GM18951 (cell line): ENCODE data around the gene ACACA.

Source experiments
- POLR2A ChIP-seq: IDR thresholded peaks from 4 replicates; pipeline ENCODE4 v1.6.1; 2011; ENCODE audit warnings: mild to moderate bottlenecking; ENCODE audit not compliant: insufficient read length, insufficient read depth; ENCODE audit errors: extremely low read depth
- in situ Hi-C: fragments of 300-500 bp; cut with MboI; formaldehyde crosslinking; loops from one replicate; pipeline ENCODE4 v1.12.0; 2022; ENCODE audit warnings: low sequenced_read_pairs, mixed read lengths, inconsistent platforms; ENCODE audit not compliant: unreplicated experiment

Gene ACACA

DNA sequence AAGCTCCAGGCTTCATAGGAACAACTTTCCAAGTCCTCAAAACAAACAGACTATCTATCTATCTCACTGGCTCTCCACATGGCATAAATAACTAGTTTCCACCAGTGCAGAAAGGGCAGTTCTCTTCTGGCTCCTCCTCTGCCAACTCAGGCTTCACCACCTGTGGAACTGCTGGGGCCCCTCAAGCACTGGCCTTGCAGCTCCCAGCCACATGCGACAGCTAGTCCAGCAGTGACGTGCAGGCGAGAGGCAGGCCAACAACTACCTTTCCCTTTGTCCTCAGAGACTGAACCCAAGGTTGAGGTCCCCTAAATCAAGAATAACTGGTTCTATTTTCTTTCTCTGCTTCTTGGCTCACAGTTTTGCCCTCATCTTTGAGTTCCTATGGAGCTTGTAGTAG is 320.3 kb downstream of the ACACA start:
- in situ Hi-C loops = no loop called here

DNA sequence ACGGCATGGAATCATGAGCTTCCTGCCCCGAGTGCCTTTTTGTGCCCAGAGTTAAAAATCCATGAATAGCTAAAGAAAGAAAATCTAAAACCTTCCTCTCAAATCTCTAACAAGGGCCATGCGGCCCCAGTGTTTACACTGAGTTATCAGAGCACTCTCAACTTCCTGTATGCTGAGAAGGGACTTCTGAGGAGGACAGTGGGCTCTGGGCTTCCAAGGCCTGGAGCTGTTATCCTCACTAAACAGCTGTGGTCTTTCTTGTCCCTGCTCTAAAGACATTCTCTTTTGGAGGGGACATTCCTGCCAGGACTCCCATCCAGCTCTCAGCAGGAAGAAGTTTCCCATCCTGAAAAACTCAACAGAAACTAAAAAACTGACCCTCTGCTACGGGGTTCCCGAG is 322.3 kb downstream of the ACACA start:
- TF ChIP-seq POLR2A = no peak
- in situ Hi-C loops = no loop called here

More for the DNA sequence above, 320.3 kb downstream of the ACACA start:
- no peak for TF ChIP-seq POLR2A

DNA sequence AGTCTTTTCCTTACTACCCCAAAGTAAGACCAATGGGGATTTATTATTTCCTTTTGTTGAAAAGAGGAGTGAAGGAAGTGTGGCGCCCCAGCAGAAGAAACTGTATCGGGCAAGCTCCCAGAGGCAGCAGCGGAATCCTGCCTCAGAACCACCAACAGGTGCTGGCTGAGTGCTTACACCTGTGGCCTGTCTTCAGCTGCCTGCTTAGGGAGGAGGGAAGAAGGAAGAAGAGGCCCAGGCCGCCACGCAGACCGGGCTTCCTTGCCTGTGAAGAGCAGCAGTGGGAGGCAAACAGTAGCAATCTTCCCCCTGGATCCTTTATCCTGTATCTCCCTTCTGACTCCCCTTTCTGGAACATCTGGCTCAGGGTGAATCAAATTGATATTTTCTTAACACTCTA is 323.2 kb downstream of the ACACA start:
- no peak for TF ChIP-seq POLR2A
- in situ Hi-C loops = no loop called here

DNA sequence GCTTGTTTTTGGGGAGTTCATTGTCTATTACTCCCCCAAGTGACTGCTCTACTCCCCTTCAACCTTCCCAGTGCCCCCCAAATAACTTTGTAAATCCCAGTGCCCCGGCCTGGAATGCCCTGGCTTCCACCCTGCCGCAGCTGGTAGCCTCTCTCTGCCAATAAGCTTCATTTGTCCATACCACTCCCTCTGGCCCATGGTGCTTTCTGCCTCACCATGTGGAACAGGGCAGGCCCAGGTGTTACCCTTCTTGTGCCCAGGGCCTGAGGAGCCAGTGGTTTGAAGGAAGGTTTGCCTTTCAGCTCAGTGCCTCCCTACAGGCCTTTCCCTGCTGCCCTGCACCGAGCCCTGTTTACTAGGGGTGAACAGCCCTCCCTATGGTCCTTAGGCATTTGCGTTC is 323.7 kb downstream of the ACACA start:
- in situ Hi-C loops = no loop called here

GRCh38 chr17:37082311-37082860 is 324.2 kb downstream of the ACACA start:
- no peak for TF ChIP-seq POLR2A
- in situ Hi-C loops = no loop called here

More for the DNA sequence above, 323.7 kb downstream of the ACACA start:
- TF ChIP-seq POLR2A = no peak

DNA sequence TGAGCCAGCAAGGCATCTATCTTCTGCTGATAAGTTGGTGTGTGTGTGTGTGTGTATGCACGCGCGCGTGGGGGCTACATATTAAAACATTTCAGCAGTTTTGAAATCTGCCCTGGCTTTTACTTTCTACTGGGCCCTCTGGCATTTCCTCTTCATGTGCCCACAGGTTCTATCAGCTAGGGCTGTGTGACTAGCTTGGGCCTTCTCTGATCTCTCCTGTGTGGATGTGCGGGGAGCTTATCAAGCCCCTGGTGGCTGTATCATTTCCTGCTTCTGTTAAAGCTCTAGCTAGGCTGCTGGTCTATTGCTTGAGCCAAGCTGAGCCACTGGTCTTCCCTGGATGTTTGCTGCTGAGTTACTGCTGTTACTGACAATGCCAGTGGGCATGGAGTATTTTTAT is 325.3 kb downstream of the ACACA start:
- TF ChIP-seq POLR2A = no peak

GRCh38 chr17:37079735-37080134 is 326.9 kb downstream of the ACACA start:
- no peak for TF ChIP-seq POLR2A
- in situ Hi-C loops = no loop called here

More for the DNA sequence above, 325.3 kb downstream of the ACACA start:
- in situ Hi-C loops = no loop called here

- in situ Hi-C loops = no loop called here
- TF ChIP-seq POLR2A = no peak
Measured at GRCh38 chr17:37079065-37079708, 327.4 kb downstream of the ACACA start.

GRCh38 chr17:37073464-37073863 is 333.2 kb downstream of the ACACA start:
- in situ Hi-C loops = loop anchor here (25.0 kb wide), 1 partner anchor 436 kb away; no protein-coding TSS in a partner anchor

DNA sequence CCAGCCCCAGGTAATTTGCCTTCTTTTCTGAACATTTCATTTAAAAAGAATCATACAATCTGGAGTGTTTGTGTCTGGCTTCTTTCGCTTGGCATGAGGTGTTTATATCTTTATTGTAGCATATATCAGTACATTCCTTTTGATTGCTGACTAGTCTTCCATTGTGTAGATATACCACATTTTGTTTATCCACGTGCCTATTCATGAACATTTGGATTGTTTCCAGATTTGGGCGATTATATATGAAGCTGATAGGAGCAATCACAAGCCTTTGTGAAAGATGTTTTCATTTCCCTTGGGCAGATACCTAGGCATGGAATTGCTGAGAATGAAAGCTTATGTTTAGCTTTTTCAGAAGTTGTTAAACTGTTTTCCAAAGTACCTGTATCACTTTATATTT is 337.5 kb downstream of the ACACA start:
- in situ Hi-C loops = loop anchor here (25.0 kb wide), 1 partner anchor 432 kb away; no protein-coding TSS in a partner anchor
- no peak for TF ChIP-seq POLR2A

- no peak for TF ChIP-seq POLR2A
- in situ Hi-C loops = loop anchor here (25.0 kb wide), 1 partner anchor 431 kb away; no protein-coding TSS in a partner anchor
Measured at GRCh38 chr17:37068266-37068665, 338.4 kb downstream of the ACACA start.

DNA sequence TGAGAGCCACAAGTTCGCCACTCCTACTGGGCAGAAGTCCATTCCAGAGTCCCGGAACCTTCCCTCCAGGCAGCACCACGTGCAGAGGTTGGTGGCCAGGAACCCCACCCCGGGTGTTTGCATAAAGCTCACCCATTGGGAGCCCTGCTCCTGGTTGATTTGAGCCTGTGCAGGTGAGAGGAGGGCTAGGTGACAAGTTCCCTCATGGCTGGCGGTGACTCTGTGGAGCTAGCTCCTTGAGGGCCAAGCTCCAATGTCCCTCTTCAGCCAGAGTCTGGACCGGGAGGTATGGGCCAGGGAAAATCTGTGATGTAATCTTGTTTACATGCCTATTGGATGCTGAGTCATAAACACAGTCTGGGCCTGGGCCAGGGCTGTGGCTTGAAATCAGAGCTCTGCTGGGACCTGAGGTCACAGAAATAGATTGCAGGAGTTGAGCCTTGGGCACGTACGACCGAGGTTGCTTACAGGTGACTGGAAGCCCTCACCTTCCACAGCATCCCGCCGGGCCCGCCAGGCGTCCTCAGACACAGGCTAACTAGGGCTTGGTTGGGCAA is 339.0 kb downstream of the ACACA start:
- in situ Hi-C loops = loop anchor here (25.0 kb wide), 1 partner anchor 430 kb away; no protein-coding TSS in a partner anchor
- TF ChIP-seq POLR2A = no peak

GRCh38 chr17:37066322-37067255 is 340.0 kb downstream of the ACACA start:
- TF ChIP-seq POLR2A = no peak

More at GRCh38 chr17:37066322-37067255, 340.0 kb downstream of the ACACA start:
- in situ Hi-C loops = loop anchor here (25.0 kb wide), 1 partner anchor 429 kb away; no protein-coding TSS in a partner anchor
